HG03442 (cell line): ENCODE data around the gene AGAP1.

ENCODE experiments used
- ATAC-seq: cut with Tn5 transposase; IDR thresholded peaks from one replicate; pipeline ENCODE4 v1.9.1; 2021; ENCODE audit warnings: mild to moderate bottlenecking, moderate library complexity; ENCODE audit not compliant: unreplicated experiment

The AGAP1 gene

DNA sequence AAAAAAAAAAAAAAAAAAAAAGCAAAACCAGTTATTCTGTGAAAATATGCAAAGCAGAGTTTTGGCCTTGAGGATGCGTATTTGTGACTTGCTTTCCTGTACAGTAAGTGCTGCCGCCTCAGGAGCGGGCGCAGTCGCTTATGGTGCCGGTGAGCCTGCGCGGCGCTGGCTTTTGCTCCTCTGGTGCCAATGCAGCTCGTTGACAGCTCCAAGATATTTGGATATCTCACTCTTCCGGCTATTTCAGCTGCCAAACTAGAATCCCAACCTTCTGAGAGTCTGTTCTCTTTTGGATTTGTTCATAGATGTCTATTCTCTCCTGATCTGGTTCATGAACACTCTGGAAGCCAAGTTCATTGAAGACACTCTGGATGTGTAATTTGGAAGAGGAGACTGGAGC is 184.1 kb downstream of the AGAP1 start:
- no peak for ATAC-seq

DNA sequence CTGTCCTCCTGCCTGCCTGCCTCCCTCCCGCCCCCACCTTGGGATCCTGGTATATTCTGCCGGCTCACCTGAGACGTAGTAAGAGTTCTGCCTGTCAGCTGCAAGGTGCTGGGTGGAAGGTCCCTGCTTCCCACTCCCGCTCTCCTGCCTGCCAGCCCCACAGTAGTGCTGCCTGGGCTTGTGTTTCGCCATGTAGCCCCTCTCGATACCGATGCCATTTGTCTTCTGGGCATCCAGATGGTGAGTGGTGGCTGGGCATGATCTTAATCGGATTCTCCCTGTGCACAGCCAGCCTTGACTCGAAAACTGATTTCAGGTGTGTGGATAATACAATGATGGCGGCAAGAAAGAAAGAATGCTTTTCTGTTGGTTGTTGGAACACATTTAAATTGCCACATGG is 184.9 kb downstream of the AGAP1 start:
- ATAC-seq: no peak

- no peak for ATAC-seq
Measured at GRCh38 chr2:235679471-235679870, 185.6 kb downstream of the AGAP1 start.

DNA sequence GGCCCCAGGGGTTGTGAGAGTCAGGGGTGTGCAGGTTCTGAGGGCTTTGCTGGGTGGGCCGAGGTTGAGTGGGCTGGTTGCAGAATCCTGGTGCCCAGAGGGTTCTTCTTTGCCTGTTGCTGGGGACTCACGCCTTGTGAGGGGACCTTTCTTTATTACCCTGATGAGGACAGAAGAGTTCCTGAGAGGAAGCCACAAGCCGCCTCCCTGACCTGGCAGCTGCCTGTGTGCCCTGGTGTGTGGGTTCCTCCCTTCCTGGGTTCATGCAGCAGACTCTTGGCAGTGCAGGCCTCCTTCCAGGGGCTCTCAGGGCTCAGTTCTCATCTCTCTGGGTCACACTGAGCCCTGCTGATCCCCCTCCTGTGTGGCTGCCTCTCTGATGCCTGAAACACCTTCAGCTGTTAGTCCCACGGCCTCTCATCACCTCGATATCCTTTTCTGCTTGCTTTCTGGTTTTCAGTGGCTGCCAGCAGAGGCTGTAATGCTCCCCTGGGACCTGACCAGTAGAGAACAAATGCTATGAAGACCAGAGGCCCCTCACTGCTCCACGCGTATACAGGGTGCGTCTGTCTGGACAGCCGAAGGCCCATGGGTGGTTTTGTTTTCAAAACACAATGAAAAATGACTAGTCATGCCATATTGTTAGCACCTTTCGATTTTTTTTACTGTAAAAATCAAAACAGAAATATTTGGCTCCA is 191.3 kb downstream of the AGAP1 start:
- no peak for ATAC-seq

- no peak for ATAC-seq
Measured at GRCh38 chr2:235688511-235689426, 194.9 kb downstream of the AGAP1 start.

DNA sequence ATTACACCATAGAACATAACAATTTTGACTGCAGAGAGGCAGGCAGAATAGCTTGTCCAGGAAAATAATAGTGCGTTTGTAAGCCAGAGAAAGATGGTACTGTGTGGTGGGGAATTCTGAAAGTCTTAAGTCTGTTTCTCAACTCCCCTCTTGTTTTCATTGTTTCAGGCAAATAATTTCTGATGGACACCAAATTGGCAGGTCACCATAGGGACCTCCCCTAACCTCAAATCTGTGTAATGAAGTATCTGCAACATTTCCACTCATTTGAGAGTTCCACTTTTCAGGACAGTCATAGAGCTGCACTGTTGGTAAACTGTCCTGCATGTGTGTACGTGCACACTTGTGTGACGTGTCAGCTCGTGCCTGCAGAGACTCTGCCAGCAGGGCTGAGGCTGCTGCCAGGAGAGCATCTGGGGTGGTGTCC is 195.6 kb downstream of the AGAP1 start:
- ATAC-seq: no peak

DNA sequence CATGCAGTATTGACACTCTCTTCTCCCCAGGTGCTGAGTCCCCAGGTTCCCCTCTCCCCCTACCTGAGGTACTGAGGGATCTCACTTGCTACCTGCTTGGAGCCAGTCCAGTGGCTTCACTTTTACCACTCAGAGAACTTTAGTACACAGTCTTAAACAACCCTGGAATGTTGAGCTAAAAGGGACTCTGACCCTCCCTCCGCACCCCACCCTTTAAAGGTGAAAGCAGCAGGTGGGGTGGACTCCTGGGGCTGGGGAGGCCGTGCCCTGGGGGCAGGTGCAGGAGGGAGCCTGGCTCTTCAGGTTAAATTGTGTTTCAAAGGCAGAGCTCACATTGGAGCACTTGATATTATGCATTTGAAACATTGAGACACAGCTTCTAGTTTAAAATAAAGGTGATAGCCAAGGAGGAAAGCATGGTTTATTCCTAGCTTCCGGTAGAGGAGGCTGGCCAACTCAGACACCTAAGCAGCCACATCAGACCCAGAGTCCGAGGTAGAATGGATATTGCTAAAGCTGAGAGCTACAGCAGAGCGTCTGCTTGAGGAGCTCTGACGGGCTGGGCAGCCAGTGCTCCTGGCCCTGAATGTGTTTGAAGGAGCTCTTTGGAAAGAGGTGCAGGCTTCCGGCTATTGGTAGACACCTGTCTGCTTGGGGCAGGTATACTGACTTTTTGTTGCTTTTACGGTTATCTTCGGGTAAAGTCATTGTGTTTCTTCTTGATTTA is 196.4 kb downstream of the AGAP1 start:
- ATAC-seq: no peak

- no peak for ATAC-seq
Measured at GRCh38 chr2:235690809-235691450, 197.1 kb downstream of the AGAP1 start.

- no peak for ATAC-seq
Measured at GRCh38 chr2:235692076-235692475, 198.2 kb downstream of the AGAP1 start.

GRCh38 chr2:235692671-235693171 is 198.9 kb downstream of the AGAP1 start:
- no peak for ATAC-seq

DNA sequence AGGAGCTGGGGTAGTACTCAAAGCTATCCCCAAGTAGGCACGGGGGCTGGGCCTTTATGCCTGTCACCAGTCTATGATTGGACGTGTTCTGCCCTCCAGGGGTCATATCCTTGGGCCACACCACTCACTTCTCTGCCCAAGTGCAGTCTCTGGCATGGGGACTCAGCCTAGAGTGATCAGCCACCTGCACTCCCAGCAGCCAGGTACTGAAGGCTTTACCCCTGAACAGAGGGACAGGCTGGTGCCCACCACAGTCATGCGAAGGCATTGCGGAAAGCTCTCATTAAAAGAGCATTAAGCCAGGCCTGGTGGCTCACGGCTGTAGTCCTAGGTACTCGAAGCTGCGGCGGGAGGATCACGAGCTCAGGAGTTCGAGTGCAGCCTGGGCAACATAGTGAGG is 199.4 kb downstream of the AGAP1 start:
- ATAC-seq: no peak

GRCh38 chr2:235694721-235695601 is 201.1 kb downstream of the AGAP1 start:
- ATAC-seq: no peak

DNA sequence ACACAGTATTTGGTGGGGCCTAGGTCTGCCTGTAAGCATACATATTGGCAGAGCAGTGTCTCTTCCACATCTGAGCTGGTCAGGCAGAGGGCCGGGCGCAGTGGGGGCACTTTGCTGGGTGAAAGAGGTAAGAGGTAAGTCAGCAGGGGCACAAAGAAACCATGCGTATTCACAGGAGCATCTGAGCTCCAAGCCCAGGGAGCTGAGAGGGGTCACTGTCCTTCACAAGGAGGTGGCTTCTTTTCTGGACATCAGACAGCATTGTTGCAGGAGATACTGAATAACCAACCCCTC is 201.7 kb downstream of the AGAP1 start:
- no peak for ATAC-seq

GRCh38 chr2:235697041-235697440 is 203.2 kb downstream of the AGAP1 start:
- ATAC-seq: no peak

- ATAC-seq: no peak
Measured at GRCh38 chr2:235698028-235698427, 204.2 kb downstream of the AGAP1 start.

GRCh38 chr2:235698491-235698890 is 204.6 kb downstream of the AGAP1 start:
- no peak for ATAC-seq

- no peak for ATAC-seq
Measured at GRCh38 chr2:235699576-235699975, 205.7 kb downstream of the AGAP1 start.

DNA sequence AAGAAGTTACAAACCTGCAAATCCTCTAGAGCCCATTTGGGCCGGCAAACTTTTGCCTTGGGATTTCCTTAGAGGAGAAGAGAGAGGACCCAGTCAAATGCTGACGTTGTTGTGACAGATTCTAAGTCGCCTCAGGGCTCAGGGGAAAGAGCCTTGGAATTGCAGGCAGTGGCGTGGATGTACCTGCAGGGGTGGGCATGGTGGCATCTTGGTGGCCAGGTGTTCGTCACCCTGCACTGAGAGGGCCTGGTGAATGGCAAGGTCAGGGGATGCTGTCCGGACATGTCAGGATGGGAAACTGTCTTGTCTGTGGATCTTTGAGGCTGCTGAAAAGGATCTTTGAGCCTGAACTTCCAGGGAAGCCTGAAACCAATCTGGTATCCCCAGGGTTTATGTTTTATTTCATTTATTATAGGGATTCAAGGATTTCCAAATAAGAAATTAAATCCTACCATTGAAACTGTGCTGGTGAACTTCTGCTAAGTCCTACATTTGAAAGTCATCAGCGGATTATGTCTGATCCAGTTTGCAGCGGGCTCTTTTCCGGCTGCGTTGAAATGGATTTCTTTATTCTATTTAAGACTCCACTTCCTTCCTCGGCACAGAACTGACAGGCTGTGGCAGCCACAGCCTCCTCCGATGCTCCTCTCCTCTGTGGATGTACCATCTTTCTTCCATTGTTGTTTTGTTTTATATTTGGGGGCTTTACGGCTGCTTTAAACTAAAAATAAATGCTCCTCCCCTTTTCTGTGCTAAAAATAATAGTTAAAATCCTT is 207.6 kb downstream of the AGAP1 start:
- no peak for ATAC-seq

GRCh38 chr2:235702186-235702585 is 208.3 kb downstream of the AGAP1 start:
- no peak for ATAC-seq
